GM21619 (cell line): ENCODE results near the gene SYT3.
A peak's percentile ranks its signal among the peaks of the same experiment; 100 is the strongest.

ENCODE experiments used
- ATAC-seq: cut with Tn5 transposase; IDR thresholded peaks from one replicate; pipeline ENCODE4 v1.9.1; 2021; ENCODE audit not compliant: unreplicated experiment

Gene SYT3

DNA sequence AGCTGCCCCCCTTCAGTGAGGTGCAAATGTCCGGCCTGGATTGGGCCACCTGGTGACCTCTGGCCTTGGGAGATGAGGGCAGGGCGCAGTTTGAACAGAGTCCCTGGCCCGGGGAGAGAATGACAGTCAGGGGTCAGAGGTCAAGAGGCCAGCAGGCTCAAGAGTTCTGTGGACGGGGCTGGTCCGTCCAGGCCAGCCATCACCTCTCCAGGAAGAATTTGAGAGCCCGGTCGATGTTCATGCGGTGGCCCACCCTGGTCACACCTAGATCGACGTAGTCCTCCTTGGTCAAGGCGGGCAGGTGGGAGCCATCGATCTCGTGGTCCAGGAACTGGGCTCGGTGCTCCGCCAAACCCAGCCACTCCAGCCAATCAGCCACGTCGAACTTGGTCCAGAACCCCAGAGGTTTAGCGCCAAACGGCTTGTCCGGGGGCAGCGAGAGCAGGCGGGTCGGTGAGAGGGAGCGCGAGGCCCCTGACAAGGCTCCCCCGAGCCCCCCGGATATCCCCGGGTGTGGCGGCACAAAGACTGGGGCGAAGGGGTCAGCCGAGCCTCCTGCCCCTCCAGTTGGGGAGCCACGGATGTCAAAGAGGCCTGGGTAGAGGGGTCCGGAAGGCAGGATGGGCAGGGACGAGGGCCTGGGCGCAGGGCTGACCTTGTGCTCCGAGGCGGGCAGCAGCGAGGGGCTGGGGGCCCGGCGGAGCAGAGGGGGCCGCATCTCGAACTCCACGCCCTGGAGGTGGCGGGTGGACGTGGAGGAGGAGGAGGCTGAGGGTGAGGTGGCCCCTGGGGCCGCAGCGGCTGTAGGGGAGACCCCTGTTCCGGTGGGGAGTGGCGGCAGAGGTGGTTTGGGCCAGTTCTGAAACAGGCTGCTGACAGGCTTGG, 22.3 kb upstream of the SYT3 start:
- no peak for ATAC-seq

DNA sequence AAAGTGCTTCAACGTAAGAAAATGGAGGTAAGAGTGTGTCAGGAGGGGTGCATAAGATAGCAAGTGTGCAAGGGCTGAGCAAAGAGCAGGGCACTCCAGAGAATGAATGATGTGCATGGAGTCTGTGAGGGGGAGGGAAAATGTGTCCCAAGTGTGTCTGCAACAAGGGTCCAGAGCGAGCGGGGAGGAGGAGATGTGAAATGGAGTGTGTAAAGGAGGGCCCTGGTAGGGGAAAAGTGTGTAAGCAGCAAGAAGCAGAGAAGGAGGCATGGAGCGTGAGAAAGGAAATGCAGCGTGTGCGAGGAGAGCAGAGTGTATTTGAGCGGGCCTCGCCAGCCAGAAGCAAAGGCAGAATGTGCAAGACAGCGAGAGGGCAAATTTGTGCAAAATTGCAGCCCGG, 21.3 kb upstream of the SYT3 start:
- ATAC-seq, result no peak

DNA sequence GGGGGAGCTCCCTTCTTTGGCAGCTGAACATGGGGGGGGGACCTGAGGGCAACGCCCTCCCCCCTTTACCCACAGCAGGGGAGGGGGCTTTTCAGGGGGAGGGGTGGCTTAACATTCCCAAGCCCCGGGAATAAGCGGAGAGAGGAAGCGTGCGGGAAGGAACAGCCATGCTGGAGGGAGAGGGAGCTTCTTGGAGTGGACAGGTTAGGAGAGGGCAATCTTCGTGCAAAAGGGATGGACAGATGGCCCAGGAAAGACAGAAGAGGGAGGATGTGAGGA, 20.3 kb upstream of the SYT3 start:
- no peak for ATAC-seq

DNA sequence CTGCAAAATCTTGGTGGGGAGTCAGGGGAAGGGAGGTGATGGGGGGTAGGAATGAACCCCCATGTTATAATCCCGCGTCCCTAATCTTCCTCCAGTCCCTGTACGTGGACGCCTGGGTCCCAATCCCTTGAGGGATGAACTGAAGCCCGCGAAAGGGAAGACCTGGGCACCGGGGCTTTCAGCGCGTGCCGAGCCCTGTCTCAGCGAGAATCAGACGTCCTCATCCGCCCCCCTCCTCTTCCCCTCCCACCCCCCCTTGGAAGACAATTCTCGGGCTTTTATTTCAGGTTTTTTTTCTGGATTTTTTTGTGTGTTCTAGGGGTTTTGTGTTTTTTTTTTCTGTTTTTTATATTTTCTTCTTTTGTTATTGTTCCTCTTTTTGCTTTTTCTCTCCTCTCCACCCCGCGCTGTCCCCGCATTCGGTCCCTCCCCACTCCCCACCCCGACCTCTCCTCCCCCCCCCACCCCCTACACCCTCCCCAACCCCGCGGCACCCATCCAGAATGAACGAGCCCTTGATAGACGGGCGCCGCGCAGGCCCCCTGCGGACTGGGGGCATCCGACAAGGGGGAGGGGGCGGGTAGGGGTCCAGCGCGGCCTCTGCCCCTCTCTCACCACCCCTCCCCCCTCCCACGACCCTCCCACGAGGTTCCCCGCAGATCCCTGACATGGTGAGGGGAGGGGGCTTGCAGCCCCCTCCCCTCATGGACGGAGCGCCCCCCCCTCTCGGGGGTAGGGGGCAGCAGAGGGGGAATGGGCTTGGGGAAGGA, 19.8 kb upstream of the SYT3 start:
- ATAC-seq, result no peak

DNA sequence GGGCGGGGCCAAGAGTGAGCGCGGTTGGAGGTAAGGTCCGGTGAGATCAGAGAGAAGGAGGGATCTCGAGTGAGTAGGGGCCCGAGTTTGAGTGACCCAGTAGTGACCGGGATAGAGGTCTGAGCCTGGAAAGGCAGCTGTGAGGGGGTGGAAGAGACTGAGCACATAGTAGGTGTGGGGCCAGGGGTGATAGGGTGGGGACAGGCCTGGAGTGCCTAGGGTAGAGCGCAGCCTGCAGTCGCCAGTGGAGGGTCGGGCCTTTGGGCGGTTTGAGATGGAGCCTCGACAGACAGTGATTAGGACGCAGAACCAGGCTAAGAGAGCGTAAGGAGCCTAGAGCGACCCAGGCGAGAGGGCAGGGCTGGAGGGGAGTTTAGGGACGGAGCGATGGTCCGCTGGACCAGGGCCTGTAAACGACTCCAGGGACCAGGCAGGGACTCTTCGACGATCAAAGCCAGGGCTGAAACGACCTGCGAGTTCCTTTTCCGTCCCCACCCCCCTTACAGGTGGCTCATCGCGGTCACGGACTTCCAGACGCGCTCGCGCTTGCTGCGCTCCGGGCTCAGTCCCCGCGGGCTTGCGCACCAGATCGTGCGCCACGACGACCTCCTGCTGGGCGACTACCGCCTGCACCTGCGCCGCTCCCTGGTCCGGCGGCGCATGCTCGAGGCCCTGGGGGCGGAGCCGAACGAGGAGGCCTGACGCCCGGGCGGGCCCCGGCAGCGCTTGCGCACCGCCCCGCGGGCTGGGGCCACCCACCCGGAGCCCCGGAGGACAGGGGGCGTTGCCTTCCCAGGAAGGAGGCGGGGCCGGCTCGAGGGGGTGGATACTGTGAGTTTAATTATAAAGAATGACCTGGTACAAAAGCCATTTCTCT, 19.0 kb upstream of the SYT3 start:
- ATAC-seq, result no peak

DNA sequence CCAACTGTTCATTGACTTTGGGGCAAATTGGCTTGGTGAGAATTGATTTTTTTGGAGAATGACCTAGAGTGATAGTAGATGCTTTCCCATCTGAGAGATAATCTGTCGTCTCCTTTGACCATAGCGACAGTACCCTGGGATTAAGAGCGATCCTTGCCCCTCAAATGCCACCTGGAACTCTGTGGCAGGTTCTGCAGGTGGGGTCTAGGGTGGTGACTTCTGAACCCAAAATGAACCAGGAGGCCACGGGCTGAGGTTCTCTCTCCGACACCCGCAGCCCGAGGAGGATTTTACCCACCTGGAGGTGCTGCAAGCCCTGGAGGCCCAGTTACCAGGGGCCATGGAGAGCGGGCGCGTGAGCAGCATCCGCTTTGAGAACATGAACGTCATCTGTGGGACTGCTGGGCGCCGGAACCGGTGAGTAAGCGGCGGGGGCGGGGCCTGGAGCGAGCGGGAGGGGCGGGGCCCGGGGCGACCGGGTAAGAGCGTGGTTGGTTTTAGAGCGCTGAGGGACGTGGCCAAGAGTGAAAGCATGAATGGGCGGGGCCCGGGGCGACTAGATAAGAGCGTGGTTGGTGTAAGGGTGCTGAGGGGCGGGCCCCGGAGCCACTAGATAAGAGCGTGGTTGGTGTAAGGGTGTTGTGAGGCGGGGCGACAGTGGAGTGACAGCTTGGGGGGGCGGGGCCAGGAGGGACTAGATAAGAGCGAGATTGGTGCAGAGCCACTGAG, 18.2 kb upstream of the SYT3 start:
- ATAC-seq, result peak; percentile 58

DNA sequence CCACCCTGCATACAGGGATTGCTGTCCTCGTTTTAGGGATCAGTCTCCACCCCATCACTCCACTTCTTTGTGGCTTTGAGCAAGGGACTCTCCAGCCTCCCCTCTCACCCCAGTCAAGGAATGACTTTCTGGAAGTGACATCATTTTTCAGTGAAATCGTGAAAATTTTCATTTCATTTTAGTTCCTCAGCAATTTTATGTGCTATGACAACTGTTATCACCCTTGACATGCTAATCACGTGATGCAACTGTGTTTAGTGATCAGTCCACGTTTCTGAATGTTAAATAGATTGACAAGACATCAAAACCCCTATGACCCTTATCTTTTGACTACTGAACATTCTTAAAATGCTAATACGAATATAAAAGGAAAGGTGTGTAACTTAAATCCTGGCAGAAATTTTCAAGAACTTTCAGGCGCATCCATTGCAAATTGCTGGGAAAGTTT, 17.6 kb upstream of the SYT3 start:
- ATAC-seq, result no peak

DNA sequence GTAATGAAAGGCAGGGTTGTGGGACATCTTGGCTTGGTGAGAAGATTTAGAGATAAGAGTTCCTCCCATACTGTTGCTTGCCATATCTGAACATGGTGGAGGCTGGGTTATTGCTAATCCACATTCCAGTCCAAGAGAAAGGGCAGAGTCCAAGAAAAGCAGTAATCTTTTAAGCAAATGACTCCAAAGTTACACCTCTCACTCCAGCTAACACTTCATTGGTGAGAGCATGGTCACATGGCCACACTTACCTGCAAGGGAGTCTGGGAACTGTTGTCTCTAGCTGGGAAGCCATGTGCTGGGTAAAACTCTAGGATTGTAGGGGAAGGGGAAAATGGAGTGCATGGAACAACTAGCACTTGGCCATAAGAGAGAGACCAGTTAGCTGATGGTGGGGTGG, 15.2 kb upstream of the SYT3 start:
- ATAC-seq, result no peak

DNA sequence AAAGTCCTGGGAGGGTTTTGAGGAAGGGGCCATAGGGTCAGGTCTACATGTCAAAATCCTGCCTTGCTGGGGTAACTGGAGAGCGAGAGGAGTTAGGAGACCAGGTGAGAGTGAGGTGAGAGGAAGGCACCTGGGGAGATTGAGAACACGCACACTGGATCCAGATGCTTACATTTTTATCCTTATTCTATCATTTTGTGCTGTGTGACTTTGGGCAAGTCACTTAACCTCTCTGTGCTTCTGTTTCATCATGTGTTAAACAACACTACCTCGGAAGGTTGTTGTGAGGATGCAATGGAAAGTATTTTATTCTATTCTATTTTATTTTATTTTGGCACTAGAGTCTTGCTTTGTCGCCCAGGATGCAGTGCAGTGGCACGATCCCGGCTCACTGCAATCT, 13.0 kb upstream of the SYT3 start:
- no peak for ATAC-seq

DNA sequence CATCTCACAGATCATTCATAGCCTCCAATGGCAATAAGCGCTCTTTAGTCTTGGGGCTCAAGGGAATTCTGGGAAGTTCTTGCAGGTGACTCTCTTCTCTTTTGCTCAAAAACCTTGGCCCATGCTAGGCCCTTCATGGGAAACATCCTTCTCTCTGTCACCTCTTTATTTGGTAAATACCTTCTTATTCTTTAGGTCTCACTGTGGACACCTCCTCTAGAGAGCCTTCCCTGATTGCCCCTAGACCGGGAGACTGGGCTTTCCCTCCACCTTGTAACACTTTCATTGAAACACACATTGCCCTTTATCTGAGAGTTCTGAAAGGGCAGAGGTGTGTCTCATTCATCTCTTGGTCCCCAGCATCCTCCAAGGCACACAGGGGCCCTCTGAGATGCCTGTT, 11.5 kb upstream of the SYT3 start:
- no peak for ATAC-seq

DNA sequence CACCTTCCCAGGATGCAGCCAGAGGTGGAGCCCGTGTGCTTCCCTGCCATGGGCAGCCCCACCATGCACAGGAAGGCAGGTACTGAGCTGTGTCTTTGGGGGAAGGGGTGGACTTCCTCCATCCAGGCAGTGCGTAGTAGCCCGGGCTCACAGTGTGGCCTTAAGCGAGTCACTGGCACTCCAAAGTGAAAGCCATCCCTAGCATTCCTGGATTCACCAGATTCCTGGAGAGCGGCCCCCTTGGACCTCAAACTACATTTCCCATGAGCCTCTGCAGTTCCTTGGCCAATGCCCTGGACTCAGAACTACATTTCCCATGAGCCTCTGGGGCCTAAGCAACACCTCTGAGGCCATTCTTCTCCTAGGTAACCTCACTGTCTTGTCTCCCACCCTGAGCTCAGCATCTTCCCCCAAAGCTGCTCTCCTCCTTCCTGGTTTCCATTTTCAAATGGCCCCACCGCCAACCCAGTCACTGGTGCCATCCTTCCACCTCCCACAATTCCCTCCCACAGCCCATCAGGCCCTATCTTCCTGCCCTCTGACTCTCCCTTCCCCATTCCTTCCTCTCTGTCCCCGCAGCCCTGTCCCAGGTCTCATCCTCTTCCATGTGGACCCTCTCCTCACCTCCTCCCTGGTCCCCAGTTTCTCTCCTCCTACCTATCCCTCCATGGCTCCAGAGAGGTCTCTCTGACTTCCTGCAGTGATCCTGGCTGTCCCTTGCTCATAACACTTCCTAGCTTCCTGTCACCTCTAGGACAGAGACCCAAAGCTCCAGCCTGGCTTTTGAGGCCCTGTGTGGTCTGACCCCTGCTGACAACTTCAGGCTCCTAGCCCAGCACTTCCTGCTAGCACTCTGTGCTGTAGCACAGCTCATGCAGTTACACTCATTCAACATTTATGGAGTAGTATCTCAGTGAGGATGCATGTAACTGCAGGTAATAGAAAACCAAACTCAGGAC, 10.0 kb upstream of the SYT3 start, which contains the start of gene C19orf81:
C19orf81 (plus strand) TSS at position 13 of the 959 bp plus-strand sequence; CDS start at position 13, 0 bp downstream.
- ATAC-seq, result no peak

DNA sequence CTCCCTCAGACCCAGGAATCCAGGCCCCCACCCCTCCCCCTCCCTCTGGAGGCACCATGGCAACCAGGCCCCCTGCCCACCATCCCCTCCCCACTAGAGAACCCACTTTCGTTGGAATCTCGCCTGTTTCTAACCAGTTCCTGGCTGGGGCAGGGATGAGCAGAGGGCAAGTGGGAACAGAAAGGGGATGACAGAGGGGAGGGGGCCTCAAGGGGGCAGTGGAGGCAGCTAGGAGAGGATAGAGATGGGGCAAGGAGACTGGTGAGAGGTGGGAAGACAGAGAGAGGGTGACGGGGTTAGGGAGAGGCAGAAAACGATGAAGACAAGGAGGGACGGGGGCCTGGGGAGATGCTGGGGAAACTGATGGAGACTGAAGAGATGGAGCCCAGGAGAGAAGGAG, 9.0 kb upstream of the SYT3 start:
- no peak for ATAC-seq

DNA sequence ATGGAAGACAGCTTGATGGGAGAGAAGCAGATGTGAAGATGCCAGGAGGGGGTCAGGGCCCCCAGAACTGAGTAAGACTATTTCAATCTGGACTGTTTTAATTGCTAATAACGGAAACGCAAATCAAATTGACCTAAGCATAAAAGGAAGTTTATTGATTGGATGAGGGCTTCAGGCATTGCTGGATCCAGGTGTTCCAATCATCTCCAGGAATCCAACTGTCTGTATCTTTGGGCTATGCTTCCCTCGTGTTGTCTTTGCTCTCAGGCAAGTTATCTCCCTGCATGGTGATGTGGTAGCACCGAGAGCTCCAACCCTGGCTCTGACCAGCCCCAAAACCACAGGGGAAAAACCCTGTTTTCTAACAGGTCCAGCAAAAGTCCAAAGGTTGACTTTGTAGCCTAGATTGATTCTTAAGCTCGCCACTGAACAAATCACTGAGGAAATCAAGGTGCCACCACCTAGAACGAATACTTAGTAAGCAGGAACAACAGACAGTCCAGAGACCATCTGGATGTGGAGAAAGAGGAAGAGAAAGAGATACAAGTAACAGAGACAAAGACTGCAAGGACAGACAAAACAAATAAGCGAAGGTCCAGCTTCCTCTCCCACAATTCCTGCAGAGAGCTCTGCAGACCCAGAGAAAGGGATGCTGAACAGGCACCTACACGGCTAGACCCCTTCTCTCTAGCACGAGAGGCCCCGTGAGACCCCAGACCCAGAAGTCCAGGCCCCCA, 8.4 kb upstream of the SYT3 start:
- ATAC-seq, result no peak

DNA sequence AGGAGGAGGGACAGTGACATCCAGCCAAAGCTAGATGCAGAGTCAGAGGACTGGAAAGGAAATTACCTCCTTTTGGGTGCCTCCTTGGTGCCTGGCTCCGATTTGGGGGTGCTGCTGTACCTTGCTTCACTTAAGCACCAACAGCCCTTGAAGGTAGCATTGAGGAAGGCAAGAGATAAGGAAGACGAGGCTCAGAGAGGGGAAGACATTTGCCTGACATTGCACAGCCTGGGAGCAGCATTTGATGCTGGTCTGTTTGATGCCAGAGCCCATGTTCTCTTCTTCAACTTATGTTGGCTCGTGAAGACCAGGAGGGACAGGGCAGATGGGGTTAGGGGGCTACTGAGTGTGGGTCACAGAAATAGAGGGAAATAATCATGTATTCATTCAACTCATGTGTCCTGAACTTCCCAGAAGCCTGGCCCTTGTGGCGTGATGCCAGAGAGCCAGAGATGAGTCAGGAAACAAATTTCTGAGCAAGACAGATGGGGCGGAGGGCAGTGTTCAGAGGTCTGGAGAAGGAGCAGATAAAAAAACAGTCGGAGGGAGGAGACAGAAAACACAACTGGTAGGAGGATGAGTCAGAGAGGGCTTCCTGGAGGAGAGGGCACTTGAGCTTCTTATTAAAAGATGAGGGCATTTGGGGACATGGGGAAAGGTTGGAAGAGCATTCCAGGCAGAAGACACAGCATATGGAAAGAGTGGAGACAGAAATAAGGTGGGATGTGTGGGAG, 6.6 kb upstream of the SYT3 start:
- ATAC-seq, result no peak

DNA sequence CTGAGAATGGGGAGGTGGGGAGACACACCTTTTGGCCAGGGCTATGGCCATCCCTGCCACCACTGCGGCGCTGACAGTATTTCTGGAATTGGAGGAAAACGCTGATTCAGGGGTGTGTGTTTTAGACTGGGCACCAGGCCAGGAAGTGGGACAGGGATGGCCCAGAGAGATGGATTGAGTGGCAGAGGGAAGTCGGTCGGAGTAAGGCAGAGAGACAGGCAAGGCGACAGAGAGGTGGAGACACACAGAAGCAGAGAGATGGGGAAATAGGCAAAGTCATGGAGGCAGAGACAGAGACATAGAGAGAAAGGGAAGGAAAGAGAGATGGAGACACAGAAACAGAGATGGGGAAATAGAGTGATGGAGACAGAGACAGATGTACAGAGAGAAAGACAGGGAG, 5.4 kb upstream of the SYT3 start:
- ATAC-seq, result no peak

DNA sequence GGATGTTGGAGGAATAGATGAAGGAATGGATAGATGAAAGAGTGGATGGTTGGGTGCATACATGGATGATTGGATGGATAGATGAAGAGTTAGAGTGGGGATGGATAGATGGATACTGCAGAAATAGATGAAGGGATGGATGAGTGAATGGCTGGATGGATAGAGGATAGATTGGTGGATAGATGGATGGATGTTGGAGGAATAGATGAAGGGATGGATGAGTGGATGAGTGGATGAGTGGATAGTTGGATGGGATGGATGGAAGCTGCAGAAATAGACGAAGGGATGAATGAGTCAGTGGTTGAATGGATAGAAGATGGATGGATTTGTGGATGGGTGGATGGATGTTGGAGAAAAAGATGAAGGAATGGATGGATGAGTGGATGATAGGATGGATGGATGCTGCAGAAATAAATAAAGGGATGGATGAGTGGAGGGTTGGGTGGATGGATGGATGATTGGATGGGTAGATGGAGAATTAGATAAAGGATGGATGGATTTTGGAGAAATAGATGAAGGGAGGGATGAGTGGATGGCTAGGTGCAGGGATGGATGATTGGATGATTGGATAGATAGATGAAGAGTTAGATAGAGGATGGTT, 4.7 kb upstream of the SYT3 start:
- ATAC-seq, result no peak

DNA sequence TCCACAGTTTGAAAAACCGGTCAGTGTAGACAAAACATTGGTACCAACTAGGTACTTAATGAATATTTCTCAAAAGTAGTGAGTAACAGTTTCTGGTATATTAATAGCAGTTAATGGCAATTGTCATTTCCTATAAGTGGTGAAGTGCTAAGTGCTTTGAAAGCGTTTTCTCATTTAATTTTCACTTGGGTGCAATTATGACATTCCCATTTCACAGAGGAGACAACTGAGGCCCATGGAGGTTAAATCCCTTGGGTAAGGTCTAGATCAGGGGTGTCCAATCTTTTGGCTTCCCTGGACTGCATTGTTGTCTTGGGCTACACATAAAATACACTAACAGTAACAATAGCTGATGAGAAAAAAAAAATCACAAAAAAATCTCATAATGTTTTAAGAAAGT, 687 bp upstream of the SYT3 start:
- ATAC-seq, result no peak

DNA sequence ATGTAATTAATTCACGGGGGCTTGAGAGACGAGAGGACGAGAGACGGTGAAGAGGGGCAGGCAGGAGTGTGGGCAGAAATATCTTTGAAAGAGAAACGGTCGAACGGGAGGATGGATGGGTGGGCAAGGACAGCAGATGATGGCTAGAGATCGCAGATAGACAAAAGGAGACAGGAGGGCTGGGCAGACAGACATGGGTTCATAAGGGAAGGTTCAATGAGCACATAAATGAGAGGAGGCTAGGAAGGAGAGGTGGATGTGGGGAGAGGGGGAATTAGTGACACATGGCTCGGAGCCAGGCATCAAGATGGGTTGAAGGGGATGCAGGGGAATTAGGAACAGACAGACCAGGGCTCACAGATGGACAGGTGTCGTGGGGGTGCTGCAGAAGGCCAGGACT, 1.1 kb downstream of the SYT3 start:
- ATAC-seq, result no peak
